ENCODE data around the gene KCNH1.
A peak's percentile ranks its signal among the peaks of the same experiment; 100 is the strongest.
"Not testable (repeated sequence)": the region's sequence is repeated elsewhere in the genome, so short reads cannot be mapped to it uniquely, and the experiment has no call there.

KCNH1 gene

GRCh38 chr1:211017075-211017718 is 116.8 kb downstream of the KCNH1 start:
- no peak for DNase-seq (ENCODE audit: low read depth)
- H3K4me3 ChIP-seq (ENCODE audit: low read depth, low read length) = no peak overlapping the region
- no peak for TF ChIP-seq CTCF (IDR thresholded peaks at IDR 0.05; ENCODE audit: control insufficient read depth, extremely low read depth, insufficient read depth)

- no peak for TF ChIP-seq CTCF (IDR thresholded peaks at IDR 0.05; ENCODE audit: control insufficient read depth, extremely low read depth, insufficient read depth)
- no peak overlapping the region for H3K4me3 ChIP-seq (ENCODE audit: low read depth, low read length)
- DNase-seq (ENCODE audit: low read depth) = no peak
Observed at GRCh38 chr1:211014275-211014674, 119.7 kb downstream of the KCNH1 start.

- DNase-seq (ENCODE audit: low read depth) = no peak
- H3K4me3 ChIP-seq (ENCODE audit: low read depth, low read length) = no peak overlapping the region
- TF ChIP-seq CTCF (IDR thresholded peaks at IDR 0.05; ENCODE audit: control insufficient read depth, extremely low read depth, insufficient read depth) = no peak
Observed at GRCh38 chr1:211013346-211014240, 120.4 kb downstream of the KCNH1 start.

- DNase-seq (ENCODE audit: low read depth); H3K4me3 ChIP-seq (ENCODE audit: low read depth, low read length): not testable (repeated sequence)
Observed at GRCh38 chr1:211011128-211011527, 122.8 kb downstream of the KCNH1 start.

GRCh38 chr1:211009944-211010343 is 124.0 kb downstream of the KCNH1 start:
- no peak for DNase-seq (ENCODE audit: low read depth)
- TF ChIP-seq CTCF (IDR thresholded peaks at IDR 0.05; ENCODE audit: control insufficient read depth, extremely low read depth, insufficient read depth) = peak; percentile 41
- no peak overlapping the region for H3K4me3 ChIP-seq (ENCODE audit: low read depth, low read length)

GRCh38 chr1:211007830-211008229 is 126.1 kb downstream of the KCNH1 start:
- H3K4me3 ChIP-seq (ENCODE audit: low read depth, low read length) = no peak overlapping the region
- no peak for DNase-seq (ENCODE audit: low read depth)
- TF ChIP-seq CTCF (IDR thresholded peaks at IDR 0.05; ENCODE audit: control insufficient read depth, extremely low read depth, insufficient read depth) = no peak

GRCh38 chr1:210995931-210996330 is 138.0 kb downstream of the KCNH1 start:
- H3K4me3 ChIP-seq (ENCODE audit: low read depth, low read length); DNase-seq (ENCODE audit: low read depth): not testable (repeated sequence)

GRCh38 chr1:210992837-210993236 is 141.1 kb downstream of the KCNH1 start:
- DNase-seq (ENCODE audit: low read depth) = no peak
- H3K4me3 ChIP-seq (ENCODE audit: low read depth, low read length) = no peak overlapping the region
- no peak for TF ChIP-seq CTCF (IDR thresholded peaks at IDR 0.05; ENCODE audit: control insufficient read depth, extremely low read depth, insufficient read depth)

All from LNCaP clone FGC (cell line).